Effector memory CD4-positive, alpha-beta T cell (primary cell): Measurements from ENCODE around the gene MT1B.

Experiments
- DNase-seq, 3 donors: peaks; one replicate each; pipeline ENCODE4 v3.0.0-alpha.2; 2020
- H3K27ac ChIP-seq: 2 replicates; pipeline ENCODE4 v1.7.0; 2013; ENCODE audit warnings: mild to moderate bottlenecking, low read length, moderate library complexity; ENCODE audit not compliant: insufficient read depth, poor library complexity, severe bottlenecking
- H3K27me3 ChIP-seq: replicated peaks from 2 replicates; pipeline ENCODE4 v1.7.0; 2013; ENCODE audit warnings: mild to moderate bottlenecking, low read length; ENCODE audit not compliant: insufficient read depth, control insufficient read depth, poor library complexity, severe bottlenecking
- H3K36me3 ChIP-seq: 2 replicates; pipeline ENCODE4 v1.7.0; 2013; ENCODE audit warnings: mild to moderate bottlenecking, low read length, moderate library complexity; ENCODE audit not compliant: control insufficient read depth, insufficient read depth
- H3K4me1 ChIP-seq: 2 replicates; pipeline ENCODE4 v1.7.0; 2013; ENCODE audit warnings: low read length, mild to moderate bottlenecking; ENCODE audit not compliant: control insufficient read depth, insufficient read depth, poor library complexity, severe bottlenecking
- H3K4me3 ChIP-seq: 2 replicates; pipeline ENCODE4 v1.7.0; 2013; ENCODE audit warnings: low read length, low read depth, mild to moderate bottlenecking; ENCODE audit not compliant: insufficient read depth, poor library complexity, severe bottlenecking
- H3K9me3 ChIP-seq: 2 replicates; pipeline ENCODE4 v1.7.0; 2013; ENCODE audit warnings: mild to moderate bottlenecking, low read length, moderate library complexity; ENCODE audit not compliant: control insufficient read depth
- total RNA-seq, 3 donors: gene quantifications; one replicate each; lab custom pipeline; 2026; lab: John Stamatoyannopoulos, UW

The MT1B gene
- total RNA-seq: 0 reads per million in 3 donors

- H3K27me3 ChIP-seq: peaks cover 4% of the 10 kb centered on the region
- no peak for DNase-seq
- H3K4me1 ChIP-seq: no peaks in the 10 kb centered on the region
- H3K27ac ChIP-seq: no peak within 1 kb of the TSS
- H3K4me3 ChIP-seq: no peak within 1 kb of the TSS
- no peaks in the 10 kb centered on the region for H3K9me3 ChIP-seq
- H3K36me3 ChIP-seq: no peaks in the 10 kb centered on the region
Observed at GRCh38 chr16:56651586-56651985, at the start of gene MT1B. MT1B (plus strand) TSS chr16:56651886; CDS start chr16:56651954, 68 bp downstream.

DNA sequence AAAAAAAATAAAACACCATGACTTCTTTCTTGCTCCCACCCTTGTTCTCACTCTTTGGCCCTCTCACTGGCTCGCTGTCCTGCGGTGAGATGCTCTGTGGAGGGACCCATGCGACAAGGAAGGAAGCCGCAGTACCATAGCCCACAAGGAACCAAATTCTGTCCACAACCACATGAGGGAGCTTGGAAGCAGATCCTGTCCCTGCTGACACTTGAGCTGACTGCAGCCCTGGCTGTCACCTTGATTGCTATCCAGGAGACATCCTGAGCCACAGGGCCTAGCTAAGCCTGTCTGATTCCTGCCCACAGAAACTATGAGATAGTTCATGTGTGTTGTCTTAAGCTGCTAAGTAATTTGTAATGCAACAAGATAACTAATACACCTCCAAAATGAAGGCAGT is 48.1 kb upstream of the MT1B start:
- H3K4me1 ChIP-seq: peaks cover 17% of the 10 kb centered on the region
- H3K9me3 ChIP-seq: no peaks in the 10 kb centered on the region
- H3K36me3 ChIP-seq: no peaks in the 10 kb centered on the region
- no peak overlapping the region for H3K4me3 ChIP-seq
- no peak for DNase-seq
- H3K27ac ChIP-seq: no peak overlapping the region
- H3K27me3 ChIP-seq: peaks cover 3% of the 10 kb centered on the region

GRCh38 chr16:56604966-56605365 is 46.7 kb upstream of the MT1B start:
- H3K36me3 ChIP-seq: no peaks in the 10 kb centered on the region
- H3K4me1 ChIP-seq: peaks cover 27% of the 10 kb centered on the region
- H3K27ac ChIP-seq: no peak overlapping the region
- H3K27me3 ChIP-seq: peaks cover 3% of the 10 kb centered on the region
- no peaks in the 10 kb centered on the region for H3K9me3 ChIP-seq
- H3K4me3 ChIP-seq: no peak overlapping the region
- DNase-seq: no peak

DNA sequence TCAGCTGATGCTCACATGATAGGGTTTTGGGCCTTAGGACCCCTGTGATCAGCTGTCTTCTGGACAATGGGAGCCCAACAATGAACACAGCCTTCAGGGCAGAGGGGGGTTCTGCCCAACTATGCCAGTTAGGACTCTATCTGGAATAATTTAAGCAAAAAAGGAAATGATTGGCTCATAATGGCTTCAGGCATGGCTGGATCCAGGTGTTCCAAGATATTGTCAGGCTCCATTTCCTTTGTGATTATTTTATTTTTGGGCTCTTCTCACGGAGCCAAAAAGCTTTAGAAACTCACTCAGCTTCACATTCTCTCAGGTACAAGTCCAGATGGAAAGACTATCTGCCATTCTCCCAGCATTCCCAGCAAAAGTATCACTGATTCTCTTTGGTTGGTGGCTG is 46.2 kb upstream of the MT1B start:
- Histone ChIP-seq H3K27me3 (peaks cover 3% of the 10 kb centered on the region), H3K4me3 (no peak overlapping the region), H3K36me3 (no peaks in the 10 kb centered on the region), H3K4me1 (peaks cover 31% of the 10 kb centered on the region), H3K9me3 (no peaks in the 10 kb centered on the region), H3K27ac (no peak overlapping the region)
- DNase-seq: no peak

GRCh38 chr16:56606071-56606475 is 45.6 kb upstream of the MT1B start:
- H3K4me1 ChIP-seq: peaks cover 36% of the 10 kb centered on the region
- H3K9me3 ChIP-seq: no peaks in the 10 kb centered on the region
- no peak overlapping the region for H3K4me3 ChIP-seq

DNA sequence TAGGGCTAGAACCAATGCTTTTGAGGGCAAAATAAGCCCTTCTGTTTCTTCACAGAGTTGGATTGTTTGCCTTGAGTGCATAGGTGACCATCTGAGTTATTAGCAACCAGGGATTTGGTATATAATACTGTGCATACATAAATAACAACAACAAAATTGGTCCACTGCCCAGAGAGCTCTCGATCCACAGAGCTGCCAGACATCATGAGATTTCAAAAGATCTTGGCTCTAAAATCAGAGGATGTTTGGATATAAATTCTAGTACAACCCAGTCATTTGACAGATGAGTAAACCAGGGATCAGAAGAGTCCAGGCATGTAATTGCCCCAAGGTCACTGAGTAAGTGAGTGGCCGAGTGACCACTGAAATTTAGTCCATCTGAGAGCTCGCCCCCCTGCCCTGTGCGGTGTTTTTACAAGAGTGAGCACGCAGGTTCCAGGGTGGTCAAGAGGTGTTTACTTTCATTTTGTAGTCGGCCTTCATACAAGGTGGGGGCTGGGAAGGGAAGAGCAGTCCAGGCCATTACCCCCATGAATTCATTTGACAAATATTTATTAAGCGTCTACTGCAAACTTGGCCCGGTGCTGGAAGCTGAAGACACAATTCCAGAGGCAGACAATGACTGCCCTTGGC is 45.1 kb upstream of the MT1B start:
- no peak for DNase-seq
- H3K9me3 ChIP-seq: no peaks in the 10 kb centered on the region
- no peaks in the 10 kb centered on the region for H3K36me3 ChIP-seq
- peak overlapping the region; percentile 5 for H3K27ac ChIP-seq
- H3K4me1 ChIP-seq: peaks cover 36% of the 10 kb centered on the region
- no peak overlapping the region for H3K4me3 ChIP-seq
- H3K27me3 ChIP-seq: no peaks in the 10 kb centered on the region

More at GRCh38 chr16:56606071-56606475, 45.6 kb upstream of the MT1B start:
- Histone ChIP-seq H3K27ac (no peak overlapping the region), H3K27me3 (peaks cover 3% of the 10 kb centered on the region), H3K36me3 (no peaks in the 10 kb centered on the region)
- DNase-seq: no peak

DNA sequence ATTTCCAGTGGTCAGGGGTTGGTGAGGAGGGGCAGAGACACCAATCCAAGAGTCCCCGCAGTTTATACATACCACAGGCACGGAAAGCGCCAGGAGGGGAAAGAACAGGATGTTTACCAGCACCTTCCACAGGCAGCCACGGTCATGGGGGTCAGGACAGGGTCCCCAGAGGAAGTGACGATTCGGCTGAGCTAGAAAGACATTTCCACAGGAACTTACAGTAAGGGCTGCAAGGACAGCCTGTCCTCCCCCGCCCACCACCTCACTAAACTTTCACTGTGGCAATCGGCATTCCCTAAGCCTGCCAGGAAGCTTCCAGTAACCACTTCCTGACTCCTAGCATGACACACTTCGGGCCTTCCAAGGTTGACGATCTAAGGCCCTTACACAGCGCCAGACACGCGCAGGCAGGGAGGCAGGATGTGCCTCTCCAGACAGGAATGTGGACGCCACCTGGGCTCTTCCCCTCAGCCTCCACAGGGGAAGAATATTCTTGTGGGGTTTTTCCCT is 44.5 kb upstream of the MT1B start:
- no peak overlapping the region for H3K4me3 ChIP-seq
- no peak for DNase-seq
- H3K27ac ChIP-seq: peak overlapping the region; percentile 5
- peaks cover 36% of the 10 kb centered on the region for H3K4me1 ChIP-seq
- H3K36me3 ChIP-seq: no peaks in the 10 kb centered on the region
- H3K27me3 ChIP-seq: no peaks in the 10 kb centered on the region
- no peaks in the 10 kb centered on the region for H3K9me3 ChIP-seq

- Histone ChIP-seq H3K36me3 (no peaks in the 10 kb centered on the region), H3K9me3 (no peaks in the 10 kb centered on the region), H3K4me3 (peak overlapping the region; percentile 72), H3K27ac (no peak overlapping the region), H3K4me1 (peaks cover 36% of the 10 kb centered on the region), H3K27me3 (no peaks in the 10 kb centered on the region)
- DNase-seq: no peak
Observed at GRCh38 chr16:56607675-56608042, 44.0 kb upstream of the MT1B start.

- no peaks in the 10 kb centered on the region for H3K27me3 ChIP-seq
- H3K36me3 ChIP-seq: no peaks in the 10 kb centered on the region
- peak within 1 kb of the TSS; percentile 82 for H3K27ac ChIP-seq
- DNase-seq: peak; percentile 70 to 78 (median 77)
- H3K4me3 ChIP-seq: peak within 1 kb of the TSS; percentile 72
- peaks cover 36% of the 10 kb centered on the region for H3K4me1 ChIP-seq
- H3K9me3 ChIP-seq: no peaks in the 10 kb centered on the region
Observed at GRCh38 chr16:56608043-56608875, 43.4 kb upstream of the MT1B start, which contains the start of gene MT2A. MT2A (plus strand) TSS chr16:56608584; CDS start chr16:56608656, 72 bp downstream.
